Measurements from ENCODE around the gene SULT1C2. TPM values are rescaled to one million over a fixed set of nuclear protein-coding genes. Genes with fewer than 3 reads are reported as not detected.
"Not testable (repeated sequence)": the region's sequence is repeated elsewhere in the genome, so short reads cannot be mapped to it uniquely, and the experiment has no call there.

The SULT1C2 gene
- total and polyA plus RNA-seq, 8 donors, result 0.63 to 9.1 (median 4.8) TPM

DNA sequence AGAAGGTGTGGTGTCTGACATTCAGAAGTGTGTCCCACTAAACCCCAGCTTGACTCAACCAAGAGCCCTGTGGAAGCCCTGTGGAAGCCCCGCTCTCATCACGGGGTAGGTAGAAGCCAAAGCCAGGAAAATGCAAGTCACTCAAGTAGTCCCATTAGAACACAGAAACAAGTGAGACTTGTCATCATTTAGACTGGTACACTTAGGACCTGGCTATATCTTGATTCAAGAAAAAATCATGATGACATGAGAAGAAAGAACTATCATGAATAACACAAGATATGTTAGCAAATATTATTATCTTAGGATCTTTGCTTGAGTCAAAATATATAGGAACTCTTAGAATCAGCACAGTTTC, 60.9 kb downstream of the SULT1C2 start:
- H3K36me3 ChIP-seq, result no peaks in the 10 kb centered on the region
- FAIRE-seq, result no peak
- 63 to 67% methylated on average over 2 of the region's 2 CpGs for WGBS, 2 donors
- H3K4me3 ChIP-seq, result no peak overlapping the region
- intact Hi-C loops (cut with DNase I), result loop anchor here in 1 of 3 donors (5.0 kb wide), 1 partner anchor 233 kb away; no protein-coding TSS in a partner anchor
- no peak overlapping the region for H3K27ac ChIP-seq
- H3K4me1 ChIP-seq, result no peaks in the 10 kb centered on the region
- TF ChIP-seq CTCF (IDR thresholded peaks at IDR 0.05), result no peak
- no peaks in the 10 kb centered on the region for H3K9me3 ChIP-seq
- no peak for ATAC-seq
- DNase-seq, result no peak
- no peaks in the 10 kb centered on the region for H3K27me3 ChIP-seq

DNA sequence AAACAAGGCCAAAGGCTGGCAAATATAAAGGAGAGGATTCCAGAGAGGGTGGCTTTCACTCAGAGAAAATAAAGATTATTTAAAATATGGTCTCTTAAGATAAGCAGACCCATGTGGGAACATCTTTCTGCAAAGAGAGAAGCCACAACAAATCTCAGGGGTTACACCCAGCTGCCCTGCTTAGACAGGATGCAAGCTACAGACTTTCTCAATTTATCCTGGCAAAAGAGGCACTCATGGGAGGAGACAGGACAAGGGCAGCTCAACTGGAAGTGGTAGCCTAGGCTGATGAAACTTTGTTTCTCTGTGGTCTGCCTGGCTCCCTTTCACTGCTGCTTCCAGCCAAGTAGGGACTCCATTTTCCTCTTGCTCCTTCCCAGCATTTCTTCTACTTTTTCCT, 63.2 kb downstream of the SULT1C2 start:
- Histone ChIP-seq H3K4me3 (no peak overlapping the region), H3K27me3 (no peaks in the 10 kb centered on the region), H3K9me3 (no peaks in the 10 kb centered on the region), H3K36me3 (no peaks in the 10 kb centered on the region), H3K4me1 (no peaks in the 10 kb centered on the region), H3K27ac (no peak overlapping the region)
- ATAC-seq, result peak in 1 of 4 donors; percentile 32
- no peak for TF ChIP-seq CTCF (IDR thresholded peaks at IDR 0.05)
- intact Hi-C loops (cut with DNase I), result loop anchor here in 1 of 3 donors (10.0 kb wide), 1 partner anchor 233 kb away; no protein-coding TSS in a partner anchor
- no peak for DNase-seq
- no peak for FAIRE-seq

- 50 to 59% methylated on average over 5 of the region's 5 CpGs for WGBS, 2 donors
- H3K27ac ChIP-seq, result no peak overlapping the region
- H3K9me3 ChIP-seq, result no peaks in the 10 kb centered on the region
- TF ChIP-seq CTCF (IDR thresholded peaks at IDR 0.05), result no peak
- H3K4me1 ChIP-seq, result no peaks in the 10 kb centered on the region
- DNase-seq (no peak), FAIRE-seq (no peak), ATAC-seq (no peak)
- no peak overlapping the region for H3K4me3 ChIP-seq
- H3K27me3 ChIP-seq, result no peaks in the 10 kb centered on the region
- no peaks in the 10 kb centered on the region for H3K36me3 ChIP-seq
- intact Hi-C loops (cut with DNase I), result loop anchor here in 1 of 3 donors (10.0 kb wide), 1 partner anchor 231 kb away; no protein-coding TSS in a partner anchor
Observed at GRCh38 chr2:108354136-108354535, 65.4 kb downstream of the SULT1C2 start.

DNA sequence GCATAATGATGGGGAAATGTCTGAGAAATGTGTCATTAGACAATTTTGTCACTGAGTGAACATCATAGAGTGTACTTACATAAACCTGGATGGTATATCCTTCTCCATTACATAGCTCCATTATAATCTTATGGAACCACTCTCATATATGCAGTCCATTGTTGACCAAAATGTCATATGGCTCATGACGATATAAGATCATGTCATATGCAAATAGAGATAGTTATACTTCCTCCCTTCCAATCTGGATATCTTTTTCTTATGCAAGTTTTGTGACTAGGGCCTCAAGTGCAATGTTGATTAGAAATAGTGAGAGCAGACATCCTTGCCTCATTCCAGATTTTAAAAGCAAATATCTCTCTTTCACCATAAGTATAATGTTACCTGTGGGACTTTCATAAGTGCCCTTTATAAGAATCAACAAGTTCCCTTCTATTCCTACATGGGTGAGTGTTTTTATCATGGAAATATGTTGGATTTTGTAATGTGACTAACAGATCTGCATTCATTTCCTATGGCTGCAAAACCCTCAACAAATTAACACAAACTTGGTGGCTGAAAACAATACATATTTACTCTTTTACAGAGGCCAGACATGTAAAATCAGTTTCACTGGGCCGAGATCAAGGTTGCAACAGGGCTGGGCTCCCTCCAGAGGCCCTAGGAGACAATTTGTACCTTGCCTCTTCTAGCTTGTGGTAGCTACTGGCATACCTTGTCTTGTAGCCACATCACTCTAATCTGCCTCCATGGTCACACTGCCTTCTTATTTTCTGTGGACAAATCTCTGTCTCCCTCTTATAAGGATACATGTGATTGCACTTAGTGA, 67.4 kb downstream of the SULT1C2 start:
- no peaks in the 10 kb centered on the region for H3K27me3 ChIP-seq
- no peak for TF ChIP-seq CTCF (IDR thresholded peaks at IDR 0.05)
- no peak overlapping the region for H3K4me3 ChIP-seq
- no peaks in the 10 kb centered on the region for H3K4me1 ChIP-seq
- no peaks in the 10 kb centered on the region for H3K9me3 ChIP-seq
- WGBS, 2 donors, result 62 to 64% methylated on average over 2 of the region's 2 CpGs
- H3K36me3 ChIP-seq, result no peaks in the 10 kb centered on the region
- intact Hi-C loops (cut with DNase I), result loop anchor here in 1 of 3 donors (10.0 kb wide), 1 partner anchor 229 kb away; no protein-coding TSS in a partner anchor
- FAIRE-seq (no peak), DNase-seq (no peak), ATAC-seq (no peak)
- H3K27ac ChIP-seq, result no peak overlapping the region

DNA sequence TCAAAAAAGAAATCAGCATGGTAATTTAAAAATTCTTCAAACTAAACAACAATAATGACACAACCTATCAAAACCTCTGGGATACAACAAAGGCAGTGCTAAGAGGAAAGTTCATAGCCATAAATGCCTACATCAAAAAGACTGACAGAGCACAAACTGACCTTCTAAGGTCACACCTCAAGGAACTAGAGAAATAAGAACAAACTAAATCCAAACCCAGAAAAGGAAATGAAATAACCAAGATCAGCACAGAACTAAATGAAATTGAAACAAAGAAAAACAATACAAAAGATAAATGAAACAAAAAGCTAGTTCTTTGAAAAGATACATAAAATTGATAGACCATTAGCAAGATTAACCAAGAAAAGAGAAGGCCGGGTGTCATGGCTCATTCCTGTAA, 70.6 kb downstream of the SULT1C2 start:
- ATAC-seq, H3K27me3 ChIP-seq, H3K4me1 ChIP-seq, H3K27ac ChIP-seq, FAIRE-seq, H3K36me3 ChIP-seq, DNase-seq, H3K4me3 ChIP-seq, H3K9me3 ChIP-seq: not testable (repeated sequence)
- intact Hi-C loops (cut with DNase I), result loop anchor here in 1 of 3 donors (10.0 kb wide), 1 partner anchor 225 kb away; no protein-coding TSS in a partner anchor
- 78 to 88% methylated on average over 1 of the region's 1 CpG for WGBS, 2 donors

Other genes starting within 250 kb of the SULT1C2 start
- gene SULT1C3, start 48.9 kb upstream of the SULT1C2 start, total RNA-seq, result not detected
- gene SULT1C3, start 48.9 kb upstream of the SULT1C2 start, polyA plus RNA-seq, result not detected
- 1 to 10 TPM in 2 of 6 donors, under 1 TPM in 4; 0.55 to 5.0 (median 0.67) TPM for gene SULT1C4, start 89.1 kb downstream of the SULT1C2 start, total RNA-seq
- gene SULT1C4, start 89.1 kb downstream of the SULT1C2 start, polyA plus RNA-seq, result under 1 TPM; 0.42 to 0.92 TPM
- 10 to 100 TPM; 18.6 to 36.0 (median 22.5) TPM for gene GCC2, start 160.3 kb downstream of the SULT1C2 start, total RNA-seq
- 10 to 100 TPM in 1 of 2 donors, 1 to 10 TPM in 1; 8.7 to 11.7 TPM for gene GCC2, start 160.3 kb downstream of the SULT1C2 start, polyA plus RNA-seq
- 10 to 100 TPM; 16.3 to 45.7 (median 18.2) TPM for gene LIMS1, start 245.6 kb downstream of the SULT1C2 start, total RNA-seq
- gene LIMS1, start 245.6 kb downstream of the SULT1C2 start, polyA plus RNA-seq, result 1 to 10 TPM; 7.9 to 9.4 TPM